ENCODE measurements around the gene UNC5C. TPM values are rescaled to one million over a fixed set of nuclear protein-coding genes. Genes with fewer than 3 reads are reported as not detected.

Gene UNC5C
- total RNA-seq, 1 experiment from 2014 or later: 1.0 TPM

DNA sequence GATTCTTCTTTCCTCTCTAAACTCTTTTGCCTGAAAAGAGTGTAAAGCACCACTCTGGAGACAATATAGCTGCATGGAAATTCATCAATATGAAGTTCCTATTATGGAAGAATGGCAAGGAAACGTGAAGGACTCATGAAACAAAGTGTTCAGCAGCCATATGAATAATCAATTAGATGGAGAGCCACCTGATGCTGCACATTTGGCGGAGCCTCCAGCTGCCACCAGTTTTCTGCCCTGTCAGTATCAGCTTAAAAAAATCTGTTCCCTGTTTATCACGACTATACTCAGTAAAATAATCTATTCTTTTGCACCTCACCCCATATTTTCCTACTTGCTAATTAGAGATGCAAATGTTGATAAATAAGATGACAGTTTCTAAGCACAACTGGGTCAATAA, 276.0 kb downstream of the UNC5C start:
- no peaks in the 10 kb centered on the region for H3K27me3 Mint-ChIP-seq (ENCODE audit: low read depth)
- no peaks in the 10 kb centered on the region for H3K9me3 Mint-ChIP-seq
- TF ChIP-seq FOXJ3 (CRISPR knock-in tag; IDR thresholded peaks at IDR 0.05; ENCODE audit: borderline replicate concordance) (no peak), ZNF671 (CRISPR knock-in tag; IDR thresholded peaks at IDR 0.05) (no peak), JAZF1 (CRISPR knock-in tag; IDR thresholded peaks at IDR 0.05) (no peak), TEAD1 (CRISPR knock-in tag; IDR thresholded peaks at IDR 0.05) (no peak), NR3C1 (CRISPR knock-in tag; conservative IDR thresholded peaks at IDR 0.05; ENCODE audit: low read depth) (no peak), TP53 (CRISPR knock-in tag; IDR thresholded peaks at IDR 0.05) (no peak), SMAD3 (CRISPR knock-in tag; IDR thresholded peaks at IDR 0.05; ENCODE audit: borderline replicate concordance) (no peak), CREM (CRISPR knock-in tag; IDR thresholded peaks at IDR 0.05) (no peak), GRHL2 (CRISPR knock-in tag; IDR thresholded peaks at IDR 0.05; ENCODE audit: insufficient replicate concordance, severe bottlenecking) (no peak), MXD4 (CRISPR knock-in tag; IDR thresholded peaks at IDR 0.05; ENCODE audit: borderline replicate concordance) (no peak), GTF2I (CRISPR knock-in tag; conservative IDR thresholded peaks at IDR 0.05) (no peak)
- TF ChIP-seq, protein P1, sequence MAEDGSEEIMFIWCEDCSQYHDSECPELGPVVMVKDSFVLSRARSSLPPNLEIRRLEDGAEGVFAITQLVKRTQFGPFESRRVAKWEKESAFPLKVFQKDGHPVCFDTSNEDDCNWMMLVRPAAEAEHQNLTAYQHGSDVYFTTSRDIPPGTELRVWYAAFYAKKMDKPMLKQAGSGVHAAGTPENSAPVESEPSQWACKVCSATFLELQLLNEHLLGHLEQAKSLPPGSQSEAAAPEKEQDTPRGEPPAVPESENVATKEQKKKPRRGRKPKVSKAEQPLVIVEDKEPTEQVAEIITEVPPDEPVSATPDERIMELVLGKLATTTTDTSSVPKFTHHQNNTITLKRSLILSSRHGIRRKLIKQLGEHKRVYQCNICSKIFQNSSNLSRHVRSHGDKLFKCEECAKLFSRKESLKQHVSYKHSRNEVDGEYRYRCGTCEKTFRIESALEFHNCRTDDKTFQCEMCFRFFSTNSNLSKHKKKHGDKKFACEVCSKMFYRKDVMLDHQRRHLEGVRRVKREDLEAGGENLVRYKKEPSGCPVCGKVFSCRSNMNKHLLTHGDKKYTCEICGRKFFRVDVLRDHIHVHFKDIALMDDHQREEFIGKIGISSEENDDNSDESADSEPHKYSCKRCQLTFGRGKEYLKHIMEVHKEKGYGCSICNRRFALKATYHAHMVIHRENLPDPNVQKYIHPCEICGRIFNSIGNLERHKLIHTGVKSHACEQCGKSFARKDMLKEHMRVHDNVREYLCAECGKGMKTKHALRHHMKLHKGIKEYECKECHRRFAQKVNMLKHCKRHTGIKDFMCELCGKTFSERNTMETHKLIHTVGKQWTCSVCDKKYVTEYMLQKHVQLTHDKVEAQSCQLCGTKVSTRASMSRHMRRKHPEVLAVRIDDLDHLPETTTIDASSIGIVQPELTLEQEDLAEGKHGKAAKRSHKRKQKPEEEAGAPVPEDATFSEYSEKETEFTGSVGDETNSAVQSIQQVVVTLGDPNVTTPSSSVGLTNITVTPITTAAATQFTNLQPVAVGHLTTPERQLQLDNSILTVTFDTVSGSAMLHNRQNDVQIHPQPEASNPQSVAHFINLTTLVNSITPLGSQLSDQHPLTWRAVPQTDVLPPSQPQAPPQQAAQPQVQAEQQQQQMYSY (CRISPR knock-in tag; IDR thresholded peaks at IDR 0.05): no peak
- TF ChIP-seq, protein P2, sequence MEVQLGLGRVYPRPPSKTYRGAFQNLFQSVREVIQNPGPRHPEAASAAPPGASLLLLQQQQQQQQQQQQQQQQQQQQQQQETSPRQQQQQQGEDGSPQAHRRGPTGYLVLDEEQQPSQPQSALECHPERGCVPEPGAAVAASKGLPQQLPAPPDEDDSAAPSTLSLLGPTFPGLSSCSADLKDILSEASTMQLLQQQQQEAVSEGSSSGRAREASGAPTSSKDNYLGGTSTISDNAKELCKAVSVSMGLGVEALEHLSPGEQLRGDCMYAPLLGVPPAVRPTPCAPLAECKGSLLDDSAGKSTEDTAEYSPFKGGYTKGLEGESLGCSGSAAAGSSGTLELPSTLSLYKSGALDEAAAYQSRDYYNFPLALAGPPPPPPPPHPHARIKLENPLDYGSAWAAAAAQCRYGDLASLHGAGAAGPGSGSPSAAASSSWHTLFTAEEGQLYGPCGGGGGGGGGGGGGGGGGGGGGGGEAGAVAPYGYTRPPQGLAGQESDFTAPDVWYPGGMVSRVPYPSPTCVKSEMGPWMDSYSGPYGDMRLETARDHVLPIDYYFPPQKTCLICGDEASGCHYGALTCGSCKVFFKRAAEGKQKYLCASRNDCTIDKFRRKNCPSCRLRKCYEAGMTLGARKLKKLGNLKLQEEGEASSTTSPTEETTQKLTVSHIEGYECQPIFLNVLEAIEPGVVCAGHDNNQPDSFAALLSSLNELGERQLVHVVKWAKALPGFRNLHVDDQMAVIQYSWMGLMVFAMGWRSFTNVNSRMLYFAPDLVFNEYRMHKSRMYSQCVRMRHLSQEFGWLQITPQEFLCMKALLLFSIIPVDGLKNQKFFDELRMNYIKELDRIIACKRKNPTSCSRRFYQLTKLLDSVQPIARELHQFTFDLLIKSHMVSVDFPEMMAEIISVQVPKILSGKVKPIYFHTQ (CRISPR knock-in tag; IDR thresholded peaks at IDR 0.05): no peak
- TF ChIP-seq, protein P3, sequence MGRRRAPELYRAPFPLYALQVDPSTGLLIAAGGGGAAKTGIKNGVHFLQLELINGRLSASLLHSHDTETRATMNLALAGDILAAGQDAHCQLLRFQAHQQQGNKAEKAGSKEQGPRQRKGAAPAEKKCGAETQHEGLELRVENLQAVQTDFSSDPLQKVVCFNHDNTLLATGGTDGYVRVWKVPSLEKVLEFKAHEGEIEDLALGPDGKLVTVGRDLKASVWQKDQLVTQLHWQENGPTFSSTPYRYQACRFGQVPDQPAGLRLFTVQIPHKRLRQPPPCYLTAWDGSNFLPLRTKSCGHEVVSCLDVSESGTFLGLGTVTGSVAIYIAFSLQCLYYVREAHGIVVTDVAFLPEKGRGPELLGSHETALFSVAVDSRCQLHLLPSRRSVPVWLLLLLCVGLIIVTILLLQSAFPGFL (CRISPR knock-in tag; IDR thresholded peaks at IDR 0.05; ENCODE audit: borderline replicate concordance): no peak
- DNase-seq (ENCODE audit: low spot score): no peak
- H3K4me1 Mint-ChIP-seq: peaks cover 1% of the 10 kb centered on the region; the same call in 1 of the 2 replicates
- no peak overlapping the region for H3K27ac Mint-ChIP-seq
- POLR2A ChIA-PET: no interaction called here
- no peaks in the 10 kb centered on the region for H3K36me3 Mint-ChIP-seq
- CTCF ChIA-PET: no interaction called here
- H3K4me3 Mint-ChIP-seq: no peak overlapping the region
- no peak for ATAC-seq

DNA sequence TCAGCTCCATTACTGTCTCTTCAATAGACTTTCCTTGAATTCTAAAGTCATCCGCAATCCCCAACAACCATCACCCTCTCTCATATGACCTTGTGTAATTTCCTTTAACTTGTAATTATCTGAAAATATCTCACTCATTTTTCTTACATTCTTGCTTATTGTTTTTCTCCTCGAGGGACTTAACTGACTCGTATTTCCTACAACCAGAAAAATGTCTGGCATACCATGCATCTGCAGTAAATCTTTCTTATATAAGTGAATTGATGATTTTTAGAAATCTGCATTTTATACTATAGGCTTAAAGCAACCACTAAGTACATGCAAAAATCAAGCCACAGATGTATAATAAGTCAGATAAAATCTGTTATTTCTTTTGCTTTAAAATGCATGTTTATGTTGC, 276.7 kb downstream of the UNC5C start:
- Mint-ChIP-seq H3K36me3 (no peaks in the 10 kb centered on the region), H3K4me3 (no peak overlapping the region), H3K9me3 (no peaks in the 10 kb centered on the region), H3K27me3 (ENCODE audit: low read depth) (no peaks in the 10 kb centered on the region), H3K4me1 (no peaks in the 10 kb centered on the region), H3K27ac (no peak overlapping the region)
- CTCF ChIA-PET: interaction anchor here (1.0 kb wide), 1 partner anchor 8 kb away, joined by 3 read pairs; no protein-coding TSS in a partner anchor
- POLR2A ChIA-PET: no interaction called here
- ATAC-seq (no peak), DNase-seq (ENCODE audit: low spot score) (no peak)
- no peak for TF ChIP-seq ZNF423 (CRISPR knock-in tag; IDR thresholded peaks at IDR 0.05)
- no peak for TF ChIP-seq ZBTB21 (CRISPR knock-in tag; IDR thresholded peaks at IDR 0.05; ENCODE audit: borderline replicate concordance)
- TF ChIP-seq ATF1 (CRISPR knock-in tag; IDR thresholded peaks at IDR 0.05): no peak
- TF ChIP-seq, protein P4, sequence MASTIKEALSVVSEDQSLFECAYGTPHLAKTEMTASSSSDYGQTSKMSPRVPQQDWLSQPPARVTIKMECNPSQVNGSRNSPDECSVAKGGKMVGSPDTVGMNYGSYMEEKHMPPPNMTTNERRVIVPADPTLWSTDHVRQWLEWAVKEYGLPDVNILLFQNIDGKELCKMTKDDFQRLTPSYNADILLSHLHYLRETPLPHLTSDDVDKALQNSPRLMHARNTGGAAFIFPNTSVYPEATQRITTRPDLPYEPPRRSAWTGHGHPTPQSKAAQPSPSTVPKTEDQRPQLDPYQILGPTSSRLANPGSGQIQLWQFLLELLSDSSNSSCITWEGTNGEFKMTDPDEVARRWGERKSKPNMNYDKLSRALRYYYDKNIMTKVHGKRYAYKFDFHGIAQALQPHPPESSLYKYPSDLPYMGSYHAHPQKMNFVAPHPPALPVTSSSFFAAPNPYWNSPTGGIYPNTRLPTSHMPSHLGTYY (CRISPR knock-in tag; IDR thresholded peaks at IDR 0.05): no peak
- TF ChIP-seq, protein P5, sequence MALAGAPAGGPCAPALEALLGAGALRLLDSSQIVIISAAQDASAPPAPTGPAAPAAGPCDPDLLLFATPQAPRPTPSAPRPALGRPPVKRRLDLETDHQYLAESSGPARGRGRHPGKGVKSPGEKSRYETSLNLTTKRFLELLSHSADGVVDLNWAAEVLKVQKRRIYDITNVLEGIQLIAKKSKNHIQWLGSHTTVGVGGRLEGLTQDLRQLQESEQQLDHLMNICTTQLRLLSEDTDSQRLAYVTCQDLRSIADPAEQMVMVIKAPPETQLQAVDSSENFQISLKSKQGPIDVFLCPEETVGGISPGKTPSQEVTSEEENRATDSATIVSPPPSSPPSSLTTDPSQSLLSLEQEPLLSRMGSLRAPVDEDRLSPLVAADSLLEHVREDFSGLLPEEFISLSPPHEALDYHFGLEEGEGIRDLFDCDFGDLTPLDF (CRISPR knock-in tag; IDR thresholded peaks at IDR 0.05): no peak
- TF ChIP-seq, protein P6, sequence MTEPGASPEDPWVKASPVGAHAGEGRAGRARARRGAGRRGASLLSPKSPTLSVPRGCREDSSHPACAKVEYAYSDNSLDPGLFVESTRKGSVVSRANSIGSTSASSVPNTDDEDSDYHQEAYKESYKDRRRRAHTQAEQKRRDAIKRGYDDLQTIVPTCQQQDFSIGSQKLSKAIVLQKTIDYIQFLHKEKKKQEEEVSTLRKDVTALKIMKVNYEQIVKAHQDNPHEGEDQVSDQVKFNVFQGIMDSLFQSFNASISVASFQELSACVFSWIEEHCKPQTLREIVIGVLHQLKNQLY (CRISPR knock-in tag; IDR thresholded peaks at IDR 0.05): no peak
- TF ChIP-seq GTF2I (CRISPR knock-in tag; conservative IDR thresholded peaks at IDR 0.05): no peak
- TF ChIP-seq, protein P7, sequence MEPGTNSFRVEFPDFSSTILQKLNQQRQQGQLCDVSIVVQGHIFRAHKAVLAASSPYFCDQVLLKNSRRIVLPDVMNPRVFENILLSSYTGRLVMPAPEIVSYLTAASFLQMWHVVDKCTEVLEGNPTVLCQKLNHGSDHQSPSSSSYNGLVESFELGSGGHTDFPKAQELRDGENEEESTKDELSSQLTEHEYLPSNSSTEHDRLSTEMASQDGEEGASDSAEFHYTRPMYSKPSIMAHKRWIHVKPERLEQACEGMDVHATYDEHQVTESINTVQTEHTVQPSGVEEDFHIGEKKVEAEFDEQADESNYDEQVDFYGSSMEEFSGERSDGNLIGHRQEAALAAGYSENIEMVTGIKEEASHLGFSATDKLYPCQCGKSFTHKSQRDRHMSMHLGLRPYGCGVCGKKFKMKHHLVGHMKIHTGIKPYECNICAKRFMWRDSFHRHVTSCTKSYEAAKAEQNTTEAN (CRISPR knock-in tag; IDR thresholded peaks at IDR 0.05): no peak
- TF ChIP-seq RORB (CRISPR knock-in tag; IDR thresholded peaks at IDR 0.05): no peak
- no peak for TF ChIP-seq NFATC4 (CRISPR knock-in tag; IDR thresholded peaks at IDR 0.05)
